Amniotic epithelial cell (primary cell): ENCODE results near the gene AZIN2.
"Not testable (repeated sequence)": the region's sequence is repeated elsewhere in the genome, so short reads cannot be mapped to it uniquely, and the experiment has no call there.

Experiments used
- DNase-seq: peaks from one replicate; pipeline ENCODE4 v3.0.0-alpha.2; 2010; ENCODE audit warnings: low read depth

Gene AZIN2

DNA sequence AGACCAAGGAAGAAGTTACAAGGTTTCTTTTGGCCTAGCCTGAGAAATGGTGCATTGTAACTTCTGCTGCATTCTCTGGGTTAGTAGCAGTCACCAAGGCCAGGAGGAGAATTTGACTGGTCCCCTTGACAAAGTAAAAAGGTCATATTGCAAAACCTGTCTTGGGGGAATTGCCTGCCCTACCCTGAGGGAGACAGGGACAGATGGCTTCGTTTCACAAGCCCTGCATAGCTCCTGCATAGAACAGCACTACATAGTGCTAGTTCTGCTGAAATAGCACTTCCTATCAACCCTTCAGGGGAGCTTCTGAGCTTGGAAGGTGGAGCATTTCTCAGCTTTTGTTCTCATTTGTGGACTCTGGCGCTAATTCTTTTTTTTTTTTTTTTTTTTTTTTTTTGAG, 23.9 kb upstream of the AZIN2 start:
- DNase-seq, result no peak

DNA sequence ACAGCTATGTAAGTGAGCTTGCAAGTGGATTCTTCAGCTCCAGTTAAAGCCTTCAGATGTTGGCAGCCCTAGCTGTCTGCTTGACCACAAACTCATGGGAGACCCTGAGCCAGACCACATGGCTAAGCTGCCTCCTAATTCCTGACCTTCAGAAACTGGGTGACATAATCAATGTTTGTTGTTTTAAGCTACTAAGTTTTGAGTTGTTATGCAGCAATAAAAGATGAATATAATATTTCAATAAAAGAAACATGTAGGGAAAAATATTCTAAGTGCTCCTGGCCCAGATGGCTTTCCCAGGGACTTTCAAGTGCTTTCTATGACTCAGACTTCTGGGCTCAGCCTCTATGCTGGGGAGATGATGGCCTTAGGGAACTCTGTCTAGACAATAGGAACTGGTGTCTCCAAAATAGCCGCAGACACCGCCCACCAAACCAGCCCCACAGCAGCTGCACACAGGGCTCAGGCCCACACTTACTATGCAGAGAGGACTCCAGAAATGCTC, 20.3 kb upstream of the AZIN2 start:
- DNase-seq, result peak; percentile 69

DNA sequence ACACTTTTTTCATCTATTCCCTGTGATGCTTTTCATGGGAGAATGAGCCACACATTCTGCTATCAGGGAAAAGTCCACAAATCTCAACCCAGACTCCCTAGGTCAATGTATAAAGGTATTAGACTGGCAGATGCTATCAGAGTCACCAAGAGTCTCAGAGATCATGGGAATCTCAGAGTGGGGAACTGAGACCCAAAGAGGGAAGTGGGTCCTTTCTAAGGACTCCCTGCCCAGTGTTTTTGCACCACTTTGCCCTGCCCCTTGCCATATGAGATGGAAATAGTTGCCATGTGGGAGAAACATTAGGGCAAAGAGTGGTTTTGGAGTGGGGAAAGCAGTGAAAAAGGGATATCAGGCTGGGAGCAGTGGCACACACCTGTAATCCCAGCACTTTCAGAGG, 19.1 kb upstream of the AZIN2 start:
- no peak for DNase-seq

DNA sequence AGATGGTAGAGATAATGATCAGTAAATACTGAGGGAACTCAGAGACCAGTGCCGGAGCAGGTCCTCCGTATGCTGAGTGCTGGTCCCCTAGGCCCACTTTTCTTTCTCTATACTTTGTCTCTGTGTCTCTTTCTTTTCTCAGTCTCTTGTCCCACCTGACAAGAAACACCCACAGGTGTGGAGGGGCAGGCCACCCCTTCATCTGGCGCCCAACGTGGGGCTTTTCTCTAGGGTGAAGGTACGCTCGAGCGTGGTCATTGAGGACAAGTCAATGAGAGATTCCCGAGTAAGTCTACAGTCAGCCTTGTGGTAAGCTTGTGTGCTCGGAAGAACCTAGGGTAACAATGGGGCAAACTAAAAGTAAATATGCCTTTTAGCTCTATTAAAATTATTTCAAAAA, 16.7 kb upstream of the AZIN2 start:
- DNase-seq, result not testable (repeated sequence)

DNA sequence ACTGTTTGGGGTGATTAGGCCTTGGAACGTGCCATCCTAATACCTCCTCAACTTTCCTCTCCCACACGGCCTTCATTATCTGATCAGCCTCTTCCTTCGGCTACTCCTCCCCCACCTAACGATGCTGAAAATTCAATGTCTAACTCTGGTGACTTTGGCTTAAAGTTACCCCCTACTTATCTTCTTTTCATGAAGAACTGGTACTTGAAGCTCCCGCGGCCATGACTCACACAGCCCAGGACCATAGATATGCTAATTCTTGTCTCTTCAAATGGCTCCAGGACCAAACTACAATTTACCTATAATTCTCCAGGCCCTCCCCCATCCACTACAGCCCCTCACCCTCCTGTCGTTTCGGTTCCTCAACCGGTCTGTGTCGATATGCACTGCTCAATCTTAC, 15.7 kb upstream of the AZIN2 start:
- no peak for DNase-seq

DNA sequence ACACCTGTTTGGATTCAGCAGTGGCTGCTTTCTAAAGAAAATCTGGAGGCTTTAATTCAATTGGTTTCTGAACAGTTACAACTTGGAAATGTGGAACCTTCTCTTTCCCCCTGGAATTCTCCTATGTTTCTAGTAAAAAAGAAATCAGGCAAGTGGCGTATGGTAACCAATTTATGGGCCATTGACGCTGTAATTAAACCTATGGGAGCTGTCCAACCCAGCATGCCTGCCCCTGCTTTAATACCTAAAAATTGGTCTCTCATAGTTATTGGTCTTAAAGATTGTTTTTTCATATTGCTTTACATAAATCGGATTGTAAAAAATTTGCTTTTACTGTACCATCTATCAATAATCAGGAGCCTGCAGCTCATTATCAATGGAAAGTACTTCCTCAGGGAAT, 14.5 kb upstream of the AZIN2 start:
- not testable (repeated sequence) for DNase-seq

DNA sequence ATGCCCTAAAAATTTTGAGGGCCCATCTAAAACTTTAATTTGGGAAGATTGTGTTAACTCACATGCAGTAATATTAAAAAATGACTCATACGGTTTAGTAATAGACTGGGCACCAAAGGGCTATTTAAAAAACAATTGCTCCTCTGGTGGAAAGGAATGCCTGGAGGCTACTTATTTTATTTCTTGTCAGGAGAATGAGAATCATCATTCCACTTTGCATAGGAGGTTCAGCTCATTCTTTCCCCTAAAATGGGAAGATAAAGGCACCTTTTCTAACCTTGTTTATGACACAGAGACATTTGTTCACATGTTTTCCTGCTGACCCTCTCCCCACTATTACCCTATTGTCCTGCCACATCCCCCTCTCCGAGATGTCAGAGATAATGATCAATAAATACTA, 12.8 kb upstream of the AZIN2 start:
- not testable (repeated sequence) for DNase-seq

DNA sequence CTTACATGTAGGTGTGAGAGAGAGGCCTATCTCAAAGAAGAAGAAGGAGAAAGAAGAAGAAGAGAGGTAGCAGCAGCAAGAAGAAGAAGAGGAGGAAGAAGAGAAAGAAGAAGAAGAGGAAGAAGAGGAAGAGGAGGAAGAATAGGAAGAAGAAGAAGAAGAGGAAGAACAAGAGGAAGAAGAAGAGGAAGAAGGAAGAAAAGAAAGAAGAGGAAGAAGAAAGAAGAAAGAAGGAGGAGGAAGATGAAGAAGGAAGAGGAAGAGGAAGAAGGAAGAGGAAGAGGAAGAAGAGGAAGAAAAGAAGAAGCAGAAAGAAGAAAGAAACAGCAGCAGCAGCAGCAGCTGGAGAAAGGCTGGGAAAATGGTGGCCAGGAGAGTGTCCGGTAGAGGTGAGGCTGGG, 10.3 kb upstream of the AZIN2 start:
- DNase-seq, result no peak

DNA sequence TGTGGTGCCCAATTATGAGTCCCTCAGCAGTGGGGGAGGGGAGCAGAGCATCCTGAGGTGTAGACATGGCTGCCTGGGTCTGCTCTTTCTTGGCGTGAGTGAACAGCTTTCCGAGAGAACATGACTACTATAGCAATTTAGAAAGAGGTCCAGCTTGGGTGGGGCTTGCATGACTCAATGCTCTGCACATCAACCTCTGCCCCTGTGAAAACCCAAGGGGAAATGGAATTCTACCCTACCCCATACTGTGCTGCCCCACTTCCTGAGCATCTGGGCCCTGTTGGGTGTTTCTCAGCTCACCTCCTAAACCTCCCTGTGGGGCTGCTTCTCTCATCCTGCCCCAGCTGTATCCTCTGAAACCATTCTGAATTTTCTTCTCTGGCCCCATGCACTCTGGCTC, 8.2 kb upstream of the AZIN2 start:
- DNase-seq, result no peak

DNA sequence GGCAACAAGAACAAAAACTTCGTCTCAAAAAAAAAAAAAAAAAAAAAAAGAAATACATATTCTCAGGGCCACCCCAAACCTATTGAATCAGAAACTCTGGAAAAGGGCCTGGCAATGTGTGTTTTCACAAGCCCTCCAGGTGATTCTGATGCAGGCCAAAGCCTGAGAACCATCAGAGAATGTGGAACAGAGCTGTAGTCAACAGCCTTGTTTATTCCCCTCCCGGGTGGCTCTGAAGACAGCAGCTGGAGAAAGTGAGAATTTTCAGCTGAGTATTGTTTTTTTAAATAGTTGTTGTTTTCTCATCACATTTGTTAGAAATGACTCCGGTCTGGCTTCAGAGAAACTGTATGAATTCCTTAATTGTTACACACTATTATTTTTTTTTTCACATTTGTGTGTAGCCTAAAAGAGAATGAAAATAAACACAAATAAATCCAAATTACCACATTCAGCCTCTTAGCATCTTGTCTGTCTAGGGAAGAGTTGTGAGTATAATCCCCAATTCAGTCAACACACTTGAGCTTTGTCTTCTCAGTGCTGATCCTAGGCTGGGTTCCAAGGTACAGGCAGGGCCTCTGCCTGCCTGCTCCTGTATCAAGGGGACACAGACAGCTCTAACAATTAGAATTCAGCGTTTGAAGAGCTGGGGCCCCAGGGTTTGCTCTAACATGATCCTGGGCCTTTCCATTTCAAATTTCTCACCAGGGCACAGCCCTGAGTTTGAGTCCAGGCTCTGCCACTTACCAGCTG, 6.6 kb upstream of the AZIN2 start:
- DNase-seq, result no peak

DNA sequence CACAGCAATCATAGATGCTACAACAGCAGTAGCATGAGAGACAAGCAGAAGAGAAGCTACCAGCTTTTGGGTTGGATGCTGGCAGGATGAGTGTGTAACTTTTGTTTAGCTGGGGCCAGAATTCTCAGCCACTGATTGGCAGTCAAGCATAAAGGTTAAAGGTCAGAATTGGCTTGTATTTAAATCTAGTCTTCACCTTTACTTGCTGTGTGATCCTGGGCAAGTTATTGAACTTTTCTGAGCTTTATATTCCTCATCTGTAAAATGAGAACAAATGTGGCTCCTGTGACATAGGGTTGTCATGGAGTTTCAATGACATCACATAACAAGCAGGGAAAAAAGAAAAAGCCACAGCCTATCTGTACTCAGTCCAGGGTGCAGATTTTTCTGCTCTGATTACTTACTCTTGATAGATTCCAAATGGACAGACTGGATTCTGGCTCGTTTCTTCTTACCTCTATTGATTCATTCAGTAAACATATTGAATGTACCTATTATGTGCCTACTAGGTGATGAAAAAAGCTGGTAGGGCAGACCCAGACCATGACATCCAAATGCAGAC, 2.8 kb upstream of the AZIN2 start:
- DNase-seq, result no peak

DNA sequence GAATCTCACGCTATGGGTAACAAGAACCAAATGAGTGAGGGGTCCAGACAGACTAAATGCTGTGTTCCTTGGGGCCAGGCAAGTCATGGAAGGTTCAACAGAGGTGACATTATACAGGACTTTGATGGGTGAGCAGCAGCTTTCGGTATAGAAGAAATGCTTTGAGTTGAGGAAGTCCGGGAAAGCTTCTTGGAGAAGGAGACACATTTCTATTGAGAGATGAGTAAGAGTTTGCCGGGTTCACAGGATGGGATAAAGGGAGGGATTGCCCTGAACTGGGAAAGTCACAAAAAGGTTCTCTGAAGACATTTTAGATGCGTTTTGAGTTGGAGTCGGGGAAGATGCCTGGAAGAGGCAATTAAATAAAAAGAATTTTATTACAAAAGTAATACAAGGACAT, 580 bp upstream of the AZIN2 start:
- no peak for DNase-seq

DNA sequence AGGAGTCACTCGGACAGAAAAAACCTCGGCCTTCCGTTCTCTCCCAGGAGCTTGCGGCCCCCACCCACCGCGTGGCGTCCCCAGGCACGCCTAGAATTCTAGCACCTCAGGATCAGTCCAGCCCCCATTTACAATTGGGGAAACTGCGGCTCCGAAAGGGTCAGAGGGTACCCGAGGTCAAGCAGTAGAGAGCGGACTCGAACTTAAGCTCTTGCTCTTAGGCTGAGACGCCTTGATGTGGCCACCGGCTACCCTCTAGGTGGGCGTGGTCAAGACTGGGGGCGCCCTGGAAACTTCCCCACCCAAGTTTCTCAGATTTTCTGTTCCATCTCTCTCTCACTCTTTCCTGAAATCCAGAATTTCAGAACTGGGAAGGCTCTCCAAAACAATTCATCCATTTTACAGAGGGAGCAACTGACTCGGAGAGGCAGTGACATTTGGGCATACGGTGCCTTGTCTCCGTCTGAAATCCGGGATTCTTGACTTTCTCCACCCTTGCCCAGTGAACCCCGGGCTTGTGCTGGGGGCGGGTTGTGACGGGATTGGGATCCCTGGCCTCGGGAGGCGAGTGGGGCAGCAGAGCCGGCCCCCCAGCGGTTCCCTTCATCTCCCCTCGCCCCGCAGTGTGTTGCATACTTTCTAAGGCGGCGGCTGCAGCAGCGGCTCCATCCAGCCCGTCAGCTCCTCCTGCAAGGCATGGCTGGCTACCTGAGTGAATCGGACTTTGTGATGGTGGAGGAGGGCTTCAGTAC, 777 bp downstream of the AZIN2 start:
- no peak for DNase-seq

DNA sequence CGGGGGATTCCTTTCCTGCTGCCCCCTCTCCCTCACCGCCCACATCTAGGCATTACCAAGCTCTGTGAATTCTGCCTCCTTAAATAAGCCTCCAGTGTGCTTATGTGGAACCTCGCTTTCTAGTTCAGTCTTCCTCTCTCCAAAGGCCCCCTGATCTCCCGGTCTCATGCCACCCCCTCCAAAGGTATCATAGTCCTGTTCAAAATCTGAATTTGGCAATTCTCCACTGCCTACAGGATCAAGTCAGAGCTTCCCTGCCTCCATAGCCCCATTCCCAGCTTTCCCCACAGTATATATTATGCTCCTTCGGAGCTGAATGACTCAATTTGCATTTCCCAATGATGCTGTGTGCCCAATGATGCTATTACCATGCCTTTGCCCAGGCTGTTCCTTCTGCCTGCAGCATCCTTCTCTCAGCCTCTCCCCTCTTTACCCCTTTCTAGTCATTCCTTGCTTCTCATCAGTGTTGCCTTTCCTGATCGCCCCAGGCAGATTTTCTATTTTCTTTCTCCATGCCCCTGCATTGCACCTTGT, 1.7 kb downstream of the AZIN2 start:
- peak; percentile 46 for DNase-seq

DNA sequence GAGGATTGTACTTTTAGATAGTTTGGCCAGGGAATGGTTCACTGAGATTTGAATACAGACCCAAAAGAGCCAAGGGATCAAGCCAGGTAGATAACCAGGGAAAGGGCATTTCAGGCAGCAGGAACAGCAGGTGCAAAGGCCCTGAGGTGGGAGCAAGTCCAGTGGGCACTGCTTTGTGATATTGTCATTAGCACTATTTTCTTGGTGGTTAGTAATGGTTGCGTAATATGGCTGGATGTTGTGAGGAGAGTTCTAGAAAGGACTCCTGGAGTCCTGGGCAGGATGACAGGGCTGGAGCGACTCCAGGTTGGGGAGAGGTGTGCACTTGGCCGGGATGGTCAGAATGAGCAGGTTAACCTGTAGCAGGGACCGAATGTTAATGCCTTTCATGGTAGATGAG, 4.4 kb downstream of the AZIN2 start:
- DNase-seq, result no peak

DNA sequence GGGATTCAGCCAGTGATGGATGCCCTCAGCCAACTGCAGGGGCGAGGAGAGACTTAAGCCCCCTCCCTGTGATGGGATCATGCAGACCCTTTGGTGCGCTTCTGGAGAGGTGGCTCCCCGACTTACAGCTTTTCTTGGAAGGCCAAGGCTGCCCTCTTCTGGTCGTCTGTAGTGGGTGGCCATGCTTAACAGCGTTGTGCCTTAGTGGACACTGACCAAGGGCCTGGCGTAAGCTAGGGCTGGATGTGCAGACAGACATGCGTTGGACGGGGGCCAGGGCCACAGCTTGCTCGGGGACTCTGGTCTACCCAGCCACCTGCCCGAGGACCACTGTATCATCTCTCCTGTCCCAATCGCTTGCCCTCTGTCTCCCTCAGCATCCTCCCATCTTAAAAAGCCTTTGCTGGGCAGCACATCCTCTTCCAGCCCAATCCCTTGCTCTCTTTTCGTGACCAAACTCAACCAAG, 5.5 kb downstream of the AZIN2 start:
- peak; percentile 76 for DNase-seq

DNA sequence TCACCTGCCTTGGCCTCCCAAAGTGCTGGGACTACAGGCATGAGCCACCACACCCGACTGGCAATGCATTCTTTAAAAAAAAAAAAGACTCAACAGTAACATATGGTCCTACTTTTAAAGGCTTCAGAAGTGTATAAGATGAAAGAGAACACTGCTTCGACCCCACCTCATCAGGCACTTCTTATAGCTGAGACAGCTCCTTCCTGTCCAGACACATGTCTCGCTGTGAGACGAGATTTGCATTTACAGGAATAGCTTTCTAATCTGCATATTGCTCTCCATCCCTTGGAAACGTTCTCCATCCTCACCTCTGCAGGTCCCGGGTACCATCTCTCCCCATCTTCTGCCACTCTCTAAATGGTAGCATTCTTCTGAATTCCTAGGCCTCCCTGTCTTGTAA, 6.7 kb downstream of the AZIN2 start:
- DNase-seq, result no peak

DNA sequence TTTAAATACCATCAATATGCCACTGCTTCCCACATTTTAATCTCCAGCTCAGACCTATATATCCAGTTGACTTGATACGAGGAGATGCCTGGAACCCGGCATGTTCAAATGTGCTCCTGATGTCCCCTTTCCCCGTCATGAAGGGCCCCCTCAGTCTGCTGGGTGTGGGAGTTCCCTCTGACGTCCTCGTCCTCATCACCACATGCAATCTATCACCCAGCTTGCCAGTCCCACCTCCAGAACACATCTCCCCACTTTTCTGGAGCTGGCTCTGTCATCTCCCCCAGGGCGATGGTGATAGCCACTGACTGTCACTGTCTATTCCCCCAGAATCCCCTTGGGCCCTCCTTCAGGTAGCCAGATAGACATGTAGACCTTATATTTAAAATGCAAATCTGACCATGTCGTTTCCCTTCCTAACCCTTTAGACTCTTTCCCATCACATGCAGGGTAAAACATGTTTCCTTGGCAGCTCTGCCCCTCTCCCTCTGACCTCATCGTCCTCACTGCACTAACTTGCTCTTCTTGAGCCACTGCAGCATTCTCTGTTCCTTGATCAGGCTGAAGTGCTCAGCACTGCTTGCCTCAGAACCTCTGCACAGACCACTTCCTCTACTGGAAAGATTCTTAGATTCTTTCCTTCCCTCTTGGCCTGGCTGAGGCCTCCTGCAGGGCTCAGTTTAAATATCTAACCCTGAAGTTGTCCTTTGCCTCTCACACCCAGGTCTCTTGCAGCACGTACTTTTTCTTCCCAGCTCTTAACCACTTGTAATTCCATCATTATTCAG, 7.4 kb downstream of the AZIN2 start:
- no peak for DNase-seq

DNA sequence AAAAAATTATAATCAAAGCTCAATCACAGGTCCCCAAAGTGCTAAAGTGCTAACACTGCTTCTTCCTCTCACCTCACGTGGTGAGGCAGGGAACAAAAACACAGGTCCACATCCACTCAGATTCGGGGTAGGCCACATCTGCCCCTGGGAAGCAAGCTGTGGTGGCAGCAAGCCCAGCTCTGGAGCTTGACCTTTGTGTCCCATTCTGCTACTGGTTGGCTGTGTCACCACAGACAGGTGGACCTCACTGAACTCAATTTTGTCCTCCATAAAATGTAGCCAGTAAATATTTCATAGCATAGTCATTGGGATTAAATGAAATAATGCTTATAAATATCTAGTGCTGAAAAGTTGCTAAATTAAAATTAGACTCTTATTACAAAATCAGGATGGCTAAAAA, 8.5 kb downstream of the AZIN2 start:
- no peak for DNase-seq

DNA sequence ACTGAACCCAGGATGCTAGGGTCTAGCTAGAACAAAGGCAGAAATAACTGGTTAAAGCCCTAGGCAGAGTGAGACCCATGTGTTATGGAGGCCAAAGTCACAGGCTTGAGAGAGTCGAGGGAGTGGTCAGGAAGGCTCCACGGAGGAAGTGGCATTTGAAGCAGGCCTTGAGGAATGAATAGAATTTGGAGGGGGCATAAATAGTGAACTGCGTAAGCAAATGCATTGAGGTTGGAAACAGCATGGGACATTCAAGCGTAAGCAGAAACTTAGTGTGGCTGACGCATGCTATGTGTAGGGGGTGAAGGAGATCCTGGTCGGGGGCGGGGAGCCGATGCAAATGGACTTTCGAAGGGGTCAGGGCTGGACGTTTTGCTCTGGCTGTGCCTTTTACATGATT, 11.5 kb downstream of the AZIN2 start:
- DNase-seq, result no peak

DNA sequence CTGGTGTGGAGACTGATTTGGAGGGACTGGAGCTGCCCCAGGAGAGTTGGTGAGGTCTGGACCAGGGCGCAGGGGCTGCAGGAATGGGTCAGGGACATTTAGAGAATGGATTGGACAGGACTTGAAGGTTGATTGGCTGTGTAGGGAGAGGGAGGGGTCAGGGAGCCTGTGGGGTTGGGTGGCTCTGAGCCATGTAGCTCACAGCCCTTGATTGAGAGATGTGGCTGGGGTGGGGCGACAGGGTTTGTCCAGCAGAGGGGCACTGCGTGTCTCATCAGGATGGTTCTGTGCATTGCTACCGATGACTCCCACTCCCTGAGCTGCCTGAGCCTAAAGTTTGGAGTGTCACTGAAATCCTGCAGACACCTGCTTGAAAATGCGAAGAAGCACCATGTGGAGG, 12.1 kb downstream of the AZIN2 start:
- DNase-seq, result no peak

DNA sequence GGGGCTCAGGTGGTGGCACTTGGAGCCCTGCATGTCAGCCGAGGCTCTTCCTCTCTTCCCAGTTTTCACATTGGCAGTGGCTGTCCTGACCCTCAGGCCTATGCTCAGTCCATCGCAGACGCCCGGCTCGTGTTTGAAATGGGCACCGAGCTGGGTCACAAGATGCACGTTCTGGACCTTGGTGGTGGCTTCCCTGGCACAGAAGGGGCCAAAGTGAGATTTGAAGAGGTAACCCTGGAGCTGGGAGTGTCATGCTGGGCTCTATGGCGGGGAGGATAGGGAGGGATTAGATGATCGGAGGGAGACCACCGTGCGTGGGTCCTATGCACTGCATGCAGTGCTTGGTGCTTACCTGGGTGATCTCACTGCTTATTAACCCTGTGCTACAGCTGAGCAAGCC, 13.5 kb downstream of the AZIN2 start:
- DNase-seq, result no peak
